Liver (tissue), 9 donors: Measurements from ENCODE around the gene CTXN1. TPM values are rescaled to one million over a fixed set of nuclear protein-coding genes. Genes with fewer than 3 reads are reported as not detected.
A peak's percentile ranks its signal among the peaks of the same experiment; 100 is the strongest.
"Not testable (repeated sequence)": the region's sequence is repeated elsewhere in the genome, so short reads cannot be mapped to it uniquely, and the experiment has no call there.

Experiments used
- DNase-seq: peaks from one replicate; pipeline ENCODE4 v3.0.0-alpha.2; 2017; ENCODE audit warnings: low spot score
- H3K27ac ChIP-seq, 2 donors: one replicate each; pipeline ENCODE4 v1.7.0; 2013; ENCODE audit warnings: inconsistent platforms in 2 of 2, low read length in 2 of 2, control low read depth in 1 of 2, low read depth in 1 of 2, mild to moderate bottlenecking in 1 of 2
- H3K27me3 ChIP-seq, 4 donors: one replicate each; pipeline versions ENCODE4 v1.6.1 to v1.7.0; 2013; ENCODE audit warnings: low read length in 3 of 4, inconsistent platforms in 1 of 4, mild to moderate bottlenecking in 1 of 4, moderate library complexity in 1 of 4; ENCODE audit not compliant: control insufficient read depth in 4 of 4, insufficient read depth in 4 of 4
- H3K36me3 ChIP-seq, 4 donors: one replicate each; pipeline versions ENCODE4 v1.6.1 to v1.7.0; 2013; ENCODE audit warnings: low read length in 3 of 4, mild to moderate bottlenecking in 3 of 4, low read depth in 1 of 4, moderate library complexity in 1 of 4; ENCODE audit not compliant: control insufficient read depth in 4 of 4, insufficient read depth in 3 of 4
- H3K4me1 ChIP-seq, 4 donors: one replicate each; pipeline versions ENCODE4 v1.6.1 to v1.7.0; 2013; ENCODE audit warnings: low read length in 3 of 4, mild to moderate bottlenecking in 3 of 4, moderate library complexity in 1 of 4; ENCODE audit not compliant: control insufficient read depth in 4 of 4, insufficient read depth in 4 of 4
- H3K4me3 ChIP-seq, 3 donors: one replicate each; pipeline versions ENCODE4 v1.6.1 to v1.7.0; 2013; ENCODE audit warnings: low read length in 3 of 3, control low read depth in 1 of 3, low read depth in 1 of 3, mild to moderate bottlenecking in 1 of 3
- H3K9ac ChIP-seq, 2 donors: one replicate each; pipeline ENCODE4 v1.7.0; 2013; ENCODE audit warnings: low read length in 2 of 2, mild to moderate bottlenecking in 2 of 2, moderate library complexity in 2 of 2, control low read depth in 1 of 2, low read depth in 1 of 2
- H3K9me3 ChIP-seq, 4 donors: one replicate each; pipeline versions ENCODE4 v1.6.1 to v1.7.0; 2013; ENCODE audit warnings: low read length in 3 of 4; ENCODE audit not compliant: control insufficient read depth in 4 of 4
- EGR1 ChIP-seq, 2 donors: IDR thresholded peaks; 2 replicates each; pipeline ENCODE4 v1.6.1; 2016 to 2018; ENCODE audit warnings: antibody characterized with exemption in 2 of 2, low read depth in 2 of 2
- FOXA2 ChIP-seq: IDR thresholded peaks from 2 replicates; pipeline ENCODE4 v1.6.1; 2016; ENCODE audit warnings: antibody characterized with exemption
- GABPA ChIP-seq, 2 donors: IDR thresholded peaks in 1 of 2; conservative IDR thresholded peaks in 1 of 2; 2 replicates each; pipeline ENCODE4 v1.6.1; 2016; ENCODE audit warnings: antibody characterized with exemption in 2 of 2, mild to moderate bottlenecking in 1 of 2, moderate library complexity in 1 of 2
- HNF4A ChIP-seq, 2 donors: conservative IDR thresholded peaks; 2 replicates each; pipeline ENCODE4 v1.6.1; 2016; ENCODE audit warnings: antibody characterized with exemption in 2 of 2, mild to moderate bottlenecking in 2 of 2
- HNF4G ChIP-seq: IDR thresholded peaks from 2 replicates; pipeline ENCODE4 v1.6.1; 2016; ENCODE audit warnings: antibody characterized with exemption
- JUND ChIP-seq, 2 donors: IDR thresholded peaks; 2 replicates each; pipeline ENCODE4 v1.6.1; 2016; ENCODE audit warnings: antibody characterized with exemption in 2 of 2
- NR2F2 ChIP-seq: IDR thresholded peaks from 2 replicates; pipeline ENCODE4 v1.6.1; 2016; ENCODE audit warnings: antibody characterized with exemption
- RXRA ChIP-seq, 2 donors: IDR thresholded peaks; 2 replicates each; pipeline ENCODE4 v1.6.1; 2017 to 2018; ENCODE audit warnings: antibody characterized with exemption in 2 of 2, mild to moderate bottlenecking in 1 of 2
- SP1 ChIP-seq: IDR thresholded peaks from 2 replicates; pipeline ENCODE4 v1.6.1; 2018; ENCODE audit warnings: antibody characterized with exemption, mild to moderate bottlenecking
- TAF1 ChIP-seq: conservative IDR thresholded peaks from 2 replicates; pipeline ENCODE4 v1.6.1; 2016; ENCODE audit warnings: antibody characterized with exemption, mild to moderate bottlenecking
- YY1 ChIP-seq: IDR thresholded peaks from 2 replicates; pipeline ENCODE4 v1.6.1; 2016; ENCODE audit warnings: antibody characterized with exemption, mild to moderate bottlenecking
- WGBS: extraction: QIAGEN DNeasy Blood & Tissue Kit; methylation state at CpG from one replicate; pipeline ENCODE4 v1.1.7; 2013; 5-methylcytosine and 5-hydroxymethylcytosine counted together
- polyA plus RNA-seq, 2 donors: library from polyadenylated mRNA; stranded (reverse) in 1 of 2; unstranded in 1 of 2; fragments of 200-250 nt in 1 of 2; fragments of >200 nt in 1 of 2; fragmentation: Nextera tagmentation in 1 of 2; extraction: Ambion mirVana in 1 of 2; gene quantifications; one replicate each; pipeline versions ENCODE4 v1.2.1 to v1.2.3, GENCODE V29; 2013 to 2015
- total RNA-seq, 2 donors: library from RNA; depleted of rRNA; stranded (reverse); fragments of >200 nt; gene quantifications; one replicate each; pipeline ENCODE4 v1.2.3, GENCODE V29; 2014
- TF ChIP-seq, protein P1 (sequence below): IDR thresholded peaks from 2 replicates; pipeline ENCODE4 v1.6.1; 2016; ENCODE audit warnings: antibody characterized with exemption, mild to moderate bottlenecking
- TF ChIP-seq, protein P2 (sequence below): IDR thresholded peaks from 2 replicates; pipeline ENCODE4 v1.6.1; 2016; ENCODE audit warnings: antibody characterized with exemption
- donor health status: healthy.
- donor health status: healthy.
- donor health status: healthy.
- donor health status: healthy.
- donor health status: healthy.

Gene CTXN1
- total and polyA plus RNA-seq, 4 donors = 0.07 to 0.14 (median 0.08) TPM; not detected in 1

DNA sequence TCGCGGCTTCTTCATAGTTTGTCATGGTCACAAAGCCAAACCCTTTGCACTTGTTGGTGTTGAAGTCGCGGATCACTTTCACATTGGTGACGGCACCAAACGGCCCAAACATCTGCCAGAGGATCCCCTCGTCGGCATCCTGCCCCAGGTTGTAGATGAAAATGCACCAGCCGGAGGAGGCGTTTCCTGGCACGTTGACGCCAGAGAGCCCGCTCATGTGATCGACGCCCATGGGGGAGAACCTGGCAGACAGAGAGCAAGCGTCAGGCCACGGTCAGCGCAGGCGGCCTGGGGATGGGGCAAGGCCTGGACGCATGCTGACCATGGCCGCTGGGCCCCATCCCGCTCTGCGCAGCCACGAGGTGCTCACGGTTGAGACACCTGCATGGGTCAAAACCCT lies 37.6 kb upstream of the CTXN1 start (continued):
- TF ChIP-seq FOXA2 (no peak), HNF4A (conservative IDR thresholded peaks at IDR 0.05) (no peak), NR2F2 (no peak)

DNA sequence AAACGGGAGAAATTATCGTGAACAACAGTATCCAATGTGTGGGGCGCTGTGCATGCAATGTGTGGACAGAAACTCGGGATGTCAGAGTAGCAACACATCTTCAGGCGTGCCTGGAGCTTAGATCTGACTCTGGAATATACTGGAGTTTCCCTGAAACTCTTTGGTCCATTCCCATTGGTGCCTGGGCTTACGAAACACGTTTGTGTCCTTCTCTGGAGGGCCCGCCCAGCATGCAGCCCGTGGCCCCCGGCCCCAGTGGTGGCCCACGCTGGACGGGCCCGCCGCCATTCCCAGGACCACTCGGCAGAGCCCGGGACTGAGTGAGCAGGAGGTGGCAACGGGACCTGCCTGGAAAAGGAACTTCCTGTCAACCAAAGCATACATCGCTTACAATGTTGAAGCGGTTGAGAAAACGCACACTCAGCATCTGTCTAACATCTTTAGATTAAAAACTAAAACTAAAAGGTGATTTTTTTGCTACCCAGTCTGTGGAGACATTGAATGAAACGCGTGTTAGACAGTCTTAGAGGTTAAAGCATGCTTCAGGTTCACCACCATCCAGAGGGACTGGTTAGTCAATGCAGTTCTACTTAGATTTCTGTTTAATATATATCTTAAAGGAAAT lies 36.8 kb upstream of the CTXN1 start:
- peak overlapping the region in 1 of 3 donors; percentile 29 for H3K4me3 ChIP-seq

DNA sequence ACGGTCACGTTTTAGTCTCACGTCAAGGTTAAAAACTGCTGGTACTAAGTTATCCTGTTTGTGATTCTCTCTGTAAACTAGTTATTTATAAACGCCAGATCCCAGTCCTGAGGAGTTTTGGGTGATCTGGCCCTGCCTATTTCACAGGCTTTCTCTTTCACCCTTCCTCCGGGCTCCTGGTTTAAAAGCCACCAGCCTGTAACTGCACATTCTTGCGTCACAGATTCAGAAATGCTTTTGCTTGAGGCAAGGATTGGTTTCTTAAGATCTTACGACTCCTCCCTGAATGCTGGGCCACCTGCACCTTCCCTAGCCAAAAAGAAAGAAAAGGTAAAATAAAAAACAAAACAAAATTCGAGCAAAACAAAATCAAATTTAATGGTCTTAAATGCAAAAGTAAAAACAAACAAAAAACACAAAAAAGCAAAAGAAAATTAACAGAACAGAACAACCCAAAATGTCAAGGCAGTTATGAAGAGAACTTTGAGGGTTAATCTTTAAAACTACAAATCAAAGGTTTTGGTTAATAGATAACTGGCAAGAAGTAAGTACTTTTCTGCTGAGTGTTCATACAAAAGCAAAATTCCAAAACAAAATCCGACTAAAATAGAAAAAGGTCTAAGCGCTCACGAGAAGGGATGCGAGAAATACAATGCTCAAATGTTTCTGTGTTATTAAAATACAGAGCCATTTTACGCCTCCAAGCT lies 36.1 kb upstream of the CTXN1 start:
- WGBS = 39% methylated on average over 13 of the region's 13 CpGs
- Histone ChIP-seq H3K9me3 (no peaks in the 10 kb centered on the region), H3K4me3 (peak overlapping the region in 1 of 3 donors; percentile 29), H3K4me1 (peaks cover 3 to 25% (median 18%) of the 10 kb centered on the region in 4 donors), H3K27ac (peak overlapping the region; percentile 44 to 62), H3K36me3 (peaks cover 3 to 29% (median 18%) of the 10 kb centered on the region in 4 donors), H3K27me3 (no peaks in the 10 kb centered on the region), H3K9ac (peak overlapping the region in 1 of 2 donors; percentile 63)
- TF ChIP-seq JUND (IDR thresholded peaks at IDR 0.05) = no peak
- no peak for DNase-seq

More for the DNA sequence above, 36.8 kb upstream of the CTXN1 start:
- Histone ChIP-seq H3K27ac (peak overlapping the region; percentile 44 to 62), H3K4me1 (peaks cover 3 to 25% (median 18%) of the 10 kb centered on the region in 4 donors), H3K9me3 (no peaks in the 10 kb centered on the region), H3K27me3 (no peaks in the 10 kb centered on the region), H3K36me3 (peaks cover 6 to 35% (median 20%) of the 10 kb centered on the region in 4 donors), H3K9ac (peak overlapping the region in 1 of 2 donors; percentile 63)
- TF ChIP-seq SP1 (no peak), JUND (IDR thresholded peaks at IDR 0.05) (no peak), HNF4G (no peak), GABPA (IDR thresholded peaks at IDR 0.05 in 1 of 2, conservative IDR thresholded peaks at IDR 0.05 in 1 of 2) (no peak), NR2F2 (no peak), HNF4A (conservative IDR thresholded peaks at IDR 0.05) (no peak), TAF1 (no peak), RXRA (IDR thresholded peaks at IDR 0.05) (no peak), YY1 (no peak), EGR1 (IDR thresholded peaks at IDR 0.05; ENCODE audit: low read depth in 2 of 2) (no peak)
- TF ChIP-seq, protein P1, sequence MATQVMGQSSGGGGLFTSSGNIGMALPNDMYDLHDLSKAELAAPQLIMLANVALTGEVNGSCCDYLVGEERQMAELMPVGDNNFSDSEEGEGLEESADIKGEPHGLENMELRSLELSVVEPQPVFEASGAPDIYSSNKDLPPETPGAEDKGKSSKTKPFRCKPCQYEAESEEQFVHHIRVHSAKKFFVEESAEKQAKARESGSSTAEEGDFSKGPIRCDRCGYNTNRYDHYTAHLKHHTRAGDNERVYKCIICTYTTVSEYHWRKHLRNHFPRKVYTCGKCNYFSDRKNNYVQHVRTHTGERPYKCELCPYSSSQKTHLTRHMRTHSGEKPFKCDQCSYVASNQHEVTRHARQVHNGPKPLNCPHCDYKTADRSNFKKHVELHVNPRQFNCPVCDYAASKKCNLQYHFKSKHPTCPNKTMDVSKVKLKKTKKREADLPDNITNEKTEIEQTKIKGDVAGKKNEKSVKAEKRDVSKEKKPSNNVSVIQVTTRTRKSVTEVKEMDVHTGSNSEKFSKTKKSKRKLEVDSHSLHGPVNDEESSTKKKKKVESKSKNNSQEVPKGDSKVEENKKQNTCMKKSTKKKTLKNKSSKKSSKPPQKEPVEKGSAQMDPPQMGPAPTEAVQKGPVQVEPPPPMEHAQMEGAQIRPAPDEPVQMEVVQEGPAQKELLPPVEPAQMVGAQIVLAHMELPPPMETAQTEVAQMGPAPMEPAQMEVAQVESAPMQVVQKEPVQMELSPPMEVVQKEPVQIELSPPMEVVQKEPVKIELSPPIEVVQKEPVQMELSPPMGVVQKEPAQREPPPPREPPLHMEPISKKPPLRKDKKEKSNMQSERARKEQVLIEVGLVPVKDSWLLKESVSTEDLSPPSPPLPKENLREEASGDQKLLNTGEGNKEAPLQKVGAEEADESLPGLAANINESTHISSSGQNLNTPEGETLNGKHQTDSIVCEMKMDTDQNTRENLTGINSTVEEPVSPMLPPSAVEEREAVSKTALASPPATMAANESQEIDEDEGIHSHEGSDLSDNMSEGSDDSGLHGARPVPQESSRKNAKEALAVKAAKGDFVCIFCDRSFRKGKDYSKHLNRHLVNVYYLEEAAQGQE = no peak
- TF ChIP-seq, protein P2, sequence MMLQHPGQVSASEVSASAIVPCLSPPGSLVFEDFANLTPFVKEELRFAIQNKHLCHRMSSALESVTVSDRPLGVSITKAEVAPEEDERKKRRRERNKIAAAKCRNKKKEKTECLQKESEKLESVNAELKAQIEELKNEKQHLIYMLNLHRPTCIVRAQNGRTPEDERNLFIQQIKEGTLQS = no peak
- DNase-seq = no peak
- 51% methylated on average over 22 of the region's 22 CpGs for WGBS

DNA sequence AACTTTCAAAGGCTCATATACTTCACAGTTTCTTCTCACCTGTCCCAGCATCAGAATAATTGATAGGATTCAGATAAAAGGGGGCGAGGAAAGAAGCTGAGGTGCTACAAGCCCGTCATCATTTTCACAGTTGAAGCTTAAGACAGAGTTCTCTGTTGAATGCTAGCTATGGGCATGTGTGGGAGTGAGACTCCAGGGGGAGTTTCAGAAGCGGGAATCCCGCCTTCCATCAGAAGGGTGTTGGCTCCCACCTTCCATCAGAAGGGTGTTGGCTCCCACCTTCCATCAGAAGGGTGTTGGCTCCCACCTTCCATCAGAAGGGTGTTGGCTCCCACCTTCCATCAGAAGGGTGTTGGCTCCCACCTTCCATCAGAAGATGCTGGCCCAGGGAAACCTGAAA lies 35.1 kb upstream of the CTXN1 start:
- H3K9ac ChIP-seq, H3K9me3 ChIP-seq, DNase-seq, H3K4me3 ChIP-seq, H3K27me3 ChIP-seq, H3K27ac ChIP-seq: not testable (repeated sequence)
- Histone ChIP-seq H3K4me1 (peaks cover 3 to 25% (median 18%) of the 10 kb centered on the region in 4 donors), H3K36me3 (peaks cover 3 to 20% (median 12%) of the 10 kb centered on the region in 4 donors)
- 96% methylated on average over 4 of the region's 4 CpGs for WGBS
